Endothelial cell of umbilical vein (primary cell): ENCODE measurements around the gene GIMAP2.
"Not testable (repeated sequence)": the region's sequence is repeated elsewhere in the genome, so short reads cannot be mapped to it uniquely, and the experiment has no call there.

ENCODE experiments used
- EZH2 ChIP-seq: IDR thresholded peaks from 2 replicates; pipeline ENCODE4 v1.6.1; 2012; ENCODE audit warnings: borderline replicate concordance, low read depth, mild to moderate bottlenecking, moderate library complexity, low read length, inconsistent platforms; ENCODE audit not compliant: severe bottlenecking
- FOS ChIP-seq: IDR thresholded peaks from 2 replicates; pipeline ENCODE4 v1.6.1; 2011; ENCODE audit warnings: mild to moderate bottlenecking, low read length, moderate library complexity, borderline replicate concordance; ENCODE audit not compliant: insufficient read depth
- GATA2 ChIP-seq: IDR thresholded peaks from 2 replicates; pipeline ENCODE4 v1.7.0; 2011; ENCODE audit warnings: low read depth, mild to moderate bottlenecking, moderate library complexity, mixed read lengths, low read length; ENCODE audit not compliant: insufficient read length, insufficient read depth
- JUN ChIP-seq: IDR thresholded peaks from 2 replicates; pipeline ENCODE4 v1.6.1; 2011; ENCODE audit warnings: borderline replicate concordance, low read depth; ENCODE audit not compliant: insufficient read length, insufficient read depth
- MYC ChIP-seq: IDR thresholded peaks from one replicate; pipeline ENCODE4 v1.6.1; 2011; ENCODE audit warnings: mild to moderate bottlenecking, low read depth, low read length
- POLR2A ChIP-seq: IDR thresholded peaks from 2 replicates; pipeline ENCODE4 v1.6.1; 2012; ENCODE audit warnings: low read depth, mild to moderate bottlenecking, control low read depth, low read length
- POLR2AphosphoS5 ChIP-seq: IDR thresholded peaks from 2 replicates; pipeline ENCODE4 v1.6.1; 2012; ENCODE audit warnings: low read depth, mild to moderate bottlenecking, control low read depth, low read length, moderate library complexity; ENCODE audit not compliant: insufficient read depth
- TF ChIP-seq, protein P1 (sequence below), 2 donors: IDR thresholded peaks; 1 replicate in 1 of 2; 2 replicates in 1 of 2; pipeline ENCODE4 v1.5.1; 2011; ENCODE audit warnings: low read length in 2 of 2, mild to moderate bottlenecking in 2 of 2, moderate library complexity in 2 of 2, control low read depth in 1 of 2, inconsistent platforms in 1 of 2, low read depth in 1 of 2; ENCODE audit not compliant: insufficient read depth in 1 of 2; ENCODE audit errors: extremely low read depth in 1 of 2
- TF ChIP-seq, protein P2 (sequence below): IDR thresholded peaks from 2 replicates; pipeline ENCODE4 v1.6.1; 2011; ENCODE audit not compliant: insufficient read depth, insufficient read length

DNA sequence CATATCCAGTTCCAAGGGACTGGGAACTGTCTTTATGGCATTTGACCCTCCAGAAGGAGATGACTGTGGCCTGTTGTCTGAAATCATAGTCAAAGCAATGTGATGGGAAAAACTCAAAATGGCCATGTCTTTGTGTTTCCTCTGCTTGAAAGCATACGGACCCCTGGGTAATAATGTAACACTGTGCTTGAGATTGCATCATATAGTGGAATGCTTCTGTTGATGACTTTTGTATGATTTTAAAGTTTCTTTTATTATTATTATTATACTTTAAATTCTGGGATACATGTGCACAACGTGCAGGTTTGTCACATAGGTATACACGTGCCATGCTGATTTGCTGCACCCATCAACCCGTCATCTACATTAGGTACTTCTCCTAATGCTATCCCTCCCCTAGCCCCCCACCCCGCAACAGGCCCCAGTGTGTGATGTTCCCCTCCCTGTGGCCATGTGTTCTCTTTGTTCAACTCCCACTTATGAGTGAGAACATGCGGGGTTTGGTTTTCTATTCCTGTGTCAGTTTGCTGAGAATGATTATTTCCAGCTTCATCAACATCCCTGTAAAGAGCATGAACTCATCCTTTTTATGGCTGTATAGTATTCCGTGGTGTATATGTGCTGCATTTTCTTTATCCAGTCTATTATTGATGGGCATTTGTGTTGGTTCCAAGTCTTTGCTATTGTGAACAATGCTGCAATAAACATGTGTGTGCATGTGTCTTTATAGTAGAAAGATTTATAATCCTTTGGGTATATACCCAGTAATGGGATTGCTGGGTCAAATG is 13.5 kb upstream of the GIMAP2 start:
- not testable (repeated sequence) for TF ChIP-seq POLR2A, EZH2, MYC, POLR2AphosphoS5, JUN, GATA2, FOS
- TF ChIP-seq, protein P1, sequence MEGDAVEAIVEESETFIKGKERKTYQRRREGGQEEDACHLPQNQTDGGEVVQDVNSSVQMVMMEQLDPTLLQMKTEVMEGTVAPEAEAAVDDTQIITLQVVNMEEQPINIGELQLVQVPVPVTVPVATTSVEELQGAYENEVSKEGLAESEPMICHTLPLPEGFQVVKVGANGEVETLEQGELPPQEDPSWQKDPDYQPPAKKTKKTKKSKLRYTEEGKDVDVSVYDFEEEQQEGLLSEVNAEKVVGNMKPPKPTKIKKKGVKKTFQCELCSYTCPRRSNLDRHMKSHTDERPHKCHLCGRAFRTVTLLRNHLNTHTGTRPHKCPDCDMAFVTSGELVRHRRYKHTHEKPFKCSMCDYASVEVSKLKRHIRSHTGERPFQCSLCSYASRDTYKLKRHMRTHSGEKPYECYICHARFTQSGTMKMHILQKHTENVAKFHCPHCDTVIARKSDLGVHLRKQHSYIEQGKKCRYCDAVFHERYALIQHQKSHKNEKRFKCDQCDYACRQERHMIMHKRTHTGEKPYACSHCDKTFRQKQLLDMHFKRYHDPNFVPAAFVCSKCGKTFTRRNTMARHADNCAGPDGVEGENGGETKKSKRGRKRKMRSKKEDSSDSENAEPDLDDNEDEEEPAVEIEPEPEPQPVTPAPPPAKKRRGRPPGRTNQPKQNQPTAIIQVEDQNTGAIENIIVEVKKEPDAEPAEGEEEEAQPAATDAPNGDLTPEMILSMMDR (IDR thresholded peaks at IDR 0.05; ENCODE audit: extremely low read depth in 1 of 2, insufficient read depth in 1 of 2, low read depth in 1 of 2, low read length in 2 of 2), result not testable (repeated sequence)
- TF ChIP-seq, protein P2, sequence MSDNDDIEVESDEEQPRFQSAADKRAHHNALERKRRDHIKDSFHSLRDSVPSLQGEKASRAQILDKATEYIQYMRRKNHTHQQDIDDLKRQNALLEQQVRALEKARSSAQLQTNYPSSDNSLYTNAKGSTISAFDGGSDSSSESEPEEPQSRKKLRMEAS, result not testable (repeated sequence)
